GM12878 (cell line): Measurements from ENCODE around the gene RINL. TPM values are rescaled to one million over a fixed set of nuclear protein-coding genes. Genes with fewer than 3 reads are reported as not detected.

Source experiments
- ATAC-seq: fragments of 200-7000 bp; cut with Tn5 transposase; 3 replicates; pipeline ENCODE4 v1.9.1; 2020; ENCODE audit warnings: mild to moderate bottlenecking, moderate library complexity
- BruUV-seq: library from RNA; stranded (reverse); fragments of 400-500 nt; replicated peaks from 2 replicates; lab custom pipeline; 2021; lab: Mats Ljungman, UMichigan
- CTCF ChIA-PET: fragments of 300-600 bp; sonication (Branson Sonifier 250); formaldehyde crosslinking; extraction: SDS; loops from one replicate; lab custom pipeline; 2021; ENCODE audit warnings: inconsistent platforms; lab: Yijun Ruan, JAX
- POLR2A ChIA-PET: fragments of 350-600 bp; formaldehyde crosslinking; extraction: SDS; loops from one replicate; lab custom pipeline; 2021; ENCODE audit warnings: inconsistent platforms; lab: Charles Lee
- RAD21 ChIA-PET: fragments of 300-600 bp; sonication (Branson Sonifier 250); formaldehyde crosslinking; loops from one replicate; lab custom pipeline; 2023; ENCODE audit warnings: antibody characterized with exemption; ENCODE audit not compliant: unreplicated experiment; lab: Charles Lee
- SMC1A ChIA-PET: fragments of 300-600 bp; sonication (Branson Sonifier 250); formaldehyde crosslinking; loops from one replicate; lab custom pipeline; 2023; ENCODE audit not compliant: unreplicated experiment, uncharacterized antibody; lab: Charles Lee
- DNase-seq: peaks from one replicate; pipeline ENCODE4 v3.0.0-alpha.2; 2011; ENCODE audit warnings: low read depth, low spot score
- FAIRE-seq: peaks from 3 replicates; lab custom pipeline; 2011; peaks lifted over from hg19 to GRCh38; lab: Jason Lieb, UNC
- H2AFZ ChIP-seq: 2 replicates; pipeline ENCODE4 v1.6.0; 2011; ENCODE audit warnings: low read depth, low read length, control low read depth; ENCODE audit not compliant: control insufficient read depth
- H3K27ac ChIP-seq: 2 replicates; pipeline ENCODE4 v1.5.1; 2011; ENCODE audit warnings: control low read depth; ENCODE audit not compliant: control insufficient read depth, insufficient read depth
- H3K27me3 ChIP-seq, 2 experiments: replicated peaks in 1 of 2; 2 replicates each; pipeline versions ENCODE4 v1.6.0 to v1.6.1; 2011; ENCODE audit warnings: low read length in 1 of 2; ENCODE audit not compliant: control insufficient read depth in 2 of 2, insufficient read depth in 2 of 2
- H3K36me3 ChIP-seq, 2 experiments: 2 replicates each; pipeline ENCODE4 v1.5.1; 2011; ENCODE audit warnings: low read length in 1 of 2; ENCODE audit not compliant: control insufficient read depth in 2 of 2, insufficient read depth in 2 of 2
- H3K4me1 ChIP-seq: 2 replicates; pipeline ENCODE4 v1.6.1; 2011; ENCODE audit warnings: mild to moderate bottlenecking, low read length, moderate library complexity, mixed read lengths; ENCODE audit not compliant: control insufficient read depth, insufficient read depth
- H3K4me2 ChIP-seq: 2 replicates; pipeline ENCODE4 v1.6.0; 2011; ENCODE audit warnings: control low read depth; ENCODE audit not compliant: control insufficient read depth, insufficient read depth
- H3K4me3 ChIP-seq: fragments of 200-600 bp; sonication (generic); 2 replicates; pipeline ENCODE4 v1.5.1; 2016
- H3K79me2 ChIP-seq: 2 replicates; pipeline ENCODE4 v1.6.0; 2011; ENCODE audit warnings: low read length; ENCODE audit not compliant: control insufficient read depth, insufficient read depth
- H3K9ac ChIP-seq: 2 replicates; pipeline ENCODE4 v1.8.0; 2011; ENCODE audit warnings: low read length, control low read depth, mixed read lengths; ENCODE audit not compliant: control insufficient read depth, insufficient read depth
- H3K9me3 ChIP-seq: replicated peaks from 3 replicates; pipeline ENCODE4 v1.5.1; 2011; ENCODE audit warnings: mild to moderate bottlenecking, low read length; ENCODE audit not compliant: control insufficient read depth, insufficient read depth
- H4K20me1 ChIP-seq: 2 replicates; pipeline ENCODE4 v1.6.0; 2011; ENCODE audit not compliant: control insufficient read depth, insufficient read depth
- CBFB ChIP-seq: IDR thresholded peaks from 2 replicates; pipeline ENCODE4 v1.6.1; 2016; ENCODE audit warnings: antibody characterized with exemption, low read depth
- CBX3 ChIP-seq: fragments of 200-600 bp; sonication (generic); IDR thresholded peaks from 2 replicates; pipeline ENCODE4 v1.6.1; 2016; ENCODE audit warnings: low read depth, borderline replicate concordance
- CHD1 ChIP-seq: IDR thresholded peaks from 2 replicates; pipeline ENCODE4 v1.6.1; 2012; ENCODE audit warnings: low read depth, low read length, improper control_type of control experiment
- CHD4 ChIP-seq: fragments of 200-600 bp; sonication (generic); IDR thresholded peaks from 2 replicates; pipeline ENCODE4 v1.6.1; 2016; ENCODE audit warnings: mild to moderate bottlenecking
- ESRRA ChIP-seq: IDR thresholded peaks from 2 replicates; pipeline ENCODE4 v1.6.1; 2012; ENCODE audit warnings: mild to moderate bottlenecking, low read length, improper control_type of control experiment
- JUND ChIP-seq: IDR thresholded peaks from 2 replicates; pipeline ENCODE4 v1.6.1; 2012; ENCODE audit warnings: low read depth, mild to moderate bottlenecking, low read length, improper control_type of control experiment, moderate library complexity
- MTA2 ChIP-seq: fragments of 450-650 bp; IDR thresholded peaks from 2 replicates; pipeline ENCODE4 v1.6.1; 2016; ENCODE audit warnings: low read depth, mild to moderate bottlenecking, moderate library complexity
- NFXL1 ChIP-seq: fragments of 450-650 bp; IDR thresholded peaks from 2 replicates; pipeline ENCODE4 v1.6.1; 2017; ENCODE audit warnings: antibody characterized with exemption, mild to moderate bottlenecking, borderline replicate concordance
- NFYB ChIP-seq: IDR thresholded peaks from 2 replicates; pipeline ENCODE4 v1.6.1; 2011; ENCODE audit warnings: low read depth, mild to moderate bottlenecking, low read length, improper control_type of control experiment, moderate library complexity; ENCODE audit not compliant: insufficient read depth
- NR2F1 ChIP-seq: fragments of 450-650 bp; conservative IDR thresholded peaks from 2 replicates; pipeline ENCODE4 v1.6.1; 2017; ENCODE audit warnings: mild to moderate bottlenecking
- RCOR1 ChIP-seq: conservative IDR thresholded peaks from 2 replicates; pipeline ENCODE4 v1.6.1; 2012; ENCODE audit warnings: low read depth, low read length, improper control_type of control experiment
- RELA ChIP-seq: fragments of 450-650 bp; IDR thresholded peaks from 2 replicates; pipeline ENCODE4 v1.8.0; 2014; ENCODE audit warnings: borderline replicate concordance; ENCODE audit not compliant: partially characterized antibody
- RFX5 ChIP-seq: IDR thresholded peaks from 2 replicates; pipeline ENCODE4 v1.6.1; 2011; ENCODE audit warnings: low read depth, low read length, improper control_type of control experiment
- RUNX3 ChIP-seq: IDR thresholded peaks from 2 replicates; pipeline ENCODE4 v1.6.1; 2012; ENCODE audit warnings: low read length, inconsistent platforms
- ZNF207 ChIP-seq: fragments of 450-650 bp; IDR thresholded peaks from 2 replicates; pipeline ENCODE4 v1.6.1; 2014; ENCODE audit warnings: antibody characterized with exemption, mild to moderate bottlenecking, borderline replicate concordance
- ZNF274 ChIP-seq: IDR thresholded peaks from one replicate; pipeline ENCODE4 v1.8.0; 2011; ENCODE audit not compliant: insufficient read length, insufficient read depth
- WGBS: methylation state at CpG from one replicate; pipeline ENCODE4 v1.1.6; 2016; ENCODE audit warnings: low lambda C conversion rate; ENCODE audit not compliant: insufficient replicate concordance, insufficient coverage; ENCODE audit errors: missing lambda C conversion rate; 5-methylcytosine and 5-hydroxymethylcytosine counted together
- in situ Hi-C: fragments of 300-500 bp; cut with MboI; formaldehyde crosslinking; loops from 9 replicates; pipeline ENCODE4 v1.14.3; 2018; ENCODE audit warnings: mixed read lengths
- intact Hi-C: fragments of 100-400 bp; cut with micrococcal nuclease; formaldehyde crosslinking; loops from one replicate; pipeline ENCODE4 v1.14.2; 2022; ENCODE audit not compliant: unreplicated experiment
- polyA plus RNA-seq, 11 experiments: library from polyadenylated mRNA; depleted of rRNA in 4 of 11; unstranded in 6 of 11; stranded (reverse) in 5 of 11; fragments of >200 nt; fragmentation: Nextera tagmentation in 4 of 11; fragmentation: Illumina TruSeq in 1 of 11; extraction: Ambion mirVana in 4 of 11; extraction: Trizol in 1 of 11; gene quantifications; 1 replicate in 1 of 11; 2 replicates in 10 of 11; pipeline versions ENCODE4 v1.2.1 to v1.2.3, GENCODE V29; 2011 to 2016; ENCODE audit warnings: inconsistent platforms in 2 of 11, missing spikeins in 2 of 11, low read depth in 1 of 11
- total RNA-seq, 4 experiments: library from RNA; depleted of rRNA in 3 of 4; stranded (reverse); fragments of >200 nt in 3 of 4; fragmentation: Illumina TruSeq in 1 of 4; extraction: Trizol in 1 of 4; gene quantifications; 2 replicates each; pipeline versions ENCODE4 v1.2.1 to v1.2.3, GENCODE V29; 2013 to 2021
- TF ChIP-seq, protein P1 (sequence below): fragments of 450-650 bp; IDR thresholded peaks from 2 replicates; pipeline ENCODE4 v1.6.1; 2016; ENCODE audit warnings: mild to moderate bottlenecking, moderate library complexity, borderline replicate concordance
- TF ChIP-seq, protein P2 (sequence below): IDR thresholded peaks from 2 replicates; pipeline ENCODE4 v1.6.1; 2012; ENCODE audit warnings: low read depth, low read length, improper control_type of control experiment

Gene RINL
- total and polyA plus RNA-seq, 10 of the 15 experiments (the other 5 are each of a cell fraction or from before 2014, with no cell fraction given): 14.5 to 64.2 (median 47.6) TPM

DNA sequence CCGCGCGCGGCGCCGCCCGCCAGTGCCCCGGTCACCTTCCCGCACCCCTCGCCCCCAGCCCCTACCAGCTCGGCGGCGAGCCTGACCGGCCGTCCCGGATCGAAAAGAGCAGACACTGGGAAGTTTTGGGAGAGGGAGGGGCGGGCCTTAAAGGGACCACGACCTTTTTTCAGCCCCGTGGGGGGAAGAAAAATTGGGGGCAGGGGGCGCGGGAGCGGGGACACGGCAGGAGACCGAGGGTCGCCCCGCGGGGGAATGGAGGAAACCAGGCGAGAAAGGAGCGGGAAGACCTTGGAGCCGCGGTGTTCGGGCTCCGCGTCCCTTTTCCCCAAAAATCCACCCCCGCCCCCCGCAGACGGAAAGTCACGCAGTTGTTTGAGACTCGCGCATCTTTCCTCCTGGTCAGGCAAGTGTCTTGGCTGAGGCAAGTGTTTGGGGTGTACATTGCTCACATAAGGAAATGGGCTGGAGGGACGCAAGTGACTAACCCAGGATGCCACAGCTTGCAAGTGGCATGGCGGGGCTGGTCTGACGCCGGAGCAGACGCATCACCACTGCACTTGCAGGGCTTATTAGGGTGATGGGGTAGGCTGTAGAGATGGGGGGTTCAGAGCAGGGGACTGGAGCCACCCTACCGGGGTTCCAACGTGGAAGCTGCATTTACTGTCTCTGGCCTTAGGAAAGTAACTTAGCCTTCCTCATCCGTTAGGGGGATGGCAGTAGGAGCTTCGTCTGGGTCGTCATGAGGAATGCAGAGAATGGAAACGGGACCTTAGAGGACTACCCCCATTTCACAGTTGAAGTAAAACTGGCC, 25.6 kb downstream of the RINL start:
- RAD21 ChIA-PET: interaction anchor here (0.7 to 3.6 kb wide), 10 partner anchors 8 to 309 kb away, joined by 3 to 47 read pairs (median 4); partner anchors contain the start of genes ACTN4, ECH1 and RINL
- intact Hi-C loops (no loop called here), in situ Hi-C loops (no loop called here)
- ATAC-seq (0 out of 3 replicates have a peak, but pooled peaks have one; percentile 0), DNase-seq (no peak), FAIRE-seq (peak; percentile 75)
- H3K4me2 ChIP-seq: peak overlapping the region; percentile 77
- WGBS: 2% methylated on average over 41 of the region's 52 CpGs
- H3K27me3 ChIP-seq: no peaks in the 10 kb centered on the region
- SMC1A ChIA-PET: interaction anchor here (1.0 to 4.5 kb wide), 9 partner anchors 10 to 234 kb away, joined by 3 to 44 read pairs (median 6); partner anchors contain the start of genes EIF3K and RINL
- POLR2A ChIA-PET: interaction anchor here (0.6 to 4.4 kb wide), 10 partner anchors 13 to 236 kb away, joined by 3 to 144 read pairs (median 4); partner anchors contain the start of genes ACTN4, ECH1, NFKBIB and SIRT2
- peak overlapping the region; percentile 70 for H2AFZ ChIP-seq
- H3K9ac ChIP-seq: peak overlapping the region; percentile 92
- peak overlapping the region; percentile 91 for H3K27ac ChIP-seq
- H3K9me3 ChIP-seq: no peaks in the 10 kb centered on the region
- H4K20me1 ChIP-seq: peaks cover 3% of the 10 kb centered on the region; the same call in 1 of the 2 replicates
- H3K4me3 ChIP-seq: peak overlapping the region; percentile 96
- CTCF ChIA-PET: interaction anchor here (0.6 to 2.5 kb wide), 11 partner anchors 11 to 621 kb away, joined by 3 to 21 read pairs (median 8); partner anchors contain the start of genes ECH1, FAM98C, MRPS12 and NFKBIB
- peaks cover 22% of the 10 kb centered on the region for H3K79me2 ChIP-seq
- BruUV-seq: no TSS peak
- peaks cover 18% of the 10 kb centered on the region for H3K4me1 ChIP-seq
- H3K36me3 ChIP-seq: peaks cover 0 to 3% of the 10 kb centered on the region in 2 experiments; a peak in 3 of 4 replicates
- TF ChIP-seq NFXL1 (no peak), NR2F1 (peak; percentile 8; the same call in 1 of the 2 replicates), RCOR1 (no peak), RELA (no peak), ESRRA (no peak), CBX3 (no peak), ZNF207 (no peak), RUNX3 (no peak), CHD4 (no peak), MTA2 (peak; percentile 40; the same call in 1 of the 2 replicates), CHD1 (no peak), NFYB (no peak), JUND (no peak), RFX5 (no peak), CBFB (0 out of 2 replicates have a peak, but pooled peaks have one; percentile 29), ZNF274 (no peak)
- TF ChIP-seq, protein P1, sequence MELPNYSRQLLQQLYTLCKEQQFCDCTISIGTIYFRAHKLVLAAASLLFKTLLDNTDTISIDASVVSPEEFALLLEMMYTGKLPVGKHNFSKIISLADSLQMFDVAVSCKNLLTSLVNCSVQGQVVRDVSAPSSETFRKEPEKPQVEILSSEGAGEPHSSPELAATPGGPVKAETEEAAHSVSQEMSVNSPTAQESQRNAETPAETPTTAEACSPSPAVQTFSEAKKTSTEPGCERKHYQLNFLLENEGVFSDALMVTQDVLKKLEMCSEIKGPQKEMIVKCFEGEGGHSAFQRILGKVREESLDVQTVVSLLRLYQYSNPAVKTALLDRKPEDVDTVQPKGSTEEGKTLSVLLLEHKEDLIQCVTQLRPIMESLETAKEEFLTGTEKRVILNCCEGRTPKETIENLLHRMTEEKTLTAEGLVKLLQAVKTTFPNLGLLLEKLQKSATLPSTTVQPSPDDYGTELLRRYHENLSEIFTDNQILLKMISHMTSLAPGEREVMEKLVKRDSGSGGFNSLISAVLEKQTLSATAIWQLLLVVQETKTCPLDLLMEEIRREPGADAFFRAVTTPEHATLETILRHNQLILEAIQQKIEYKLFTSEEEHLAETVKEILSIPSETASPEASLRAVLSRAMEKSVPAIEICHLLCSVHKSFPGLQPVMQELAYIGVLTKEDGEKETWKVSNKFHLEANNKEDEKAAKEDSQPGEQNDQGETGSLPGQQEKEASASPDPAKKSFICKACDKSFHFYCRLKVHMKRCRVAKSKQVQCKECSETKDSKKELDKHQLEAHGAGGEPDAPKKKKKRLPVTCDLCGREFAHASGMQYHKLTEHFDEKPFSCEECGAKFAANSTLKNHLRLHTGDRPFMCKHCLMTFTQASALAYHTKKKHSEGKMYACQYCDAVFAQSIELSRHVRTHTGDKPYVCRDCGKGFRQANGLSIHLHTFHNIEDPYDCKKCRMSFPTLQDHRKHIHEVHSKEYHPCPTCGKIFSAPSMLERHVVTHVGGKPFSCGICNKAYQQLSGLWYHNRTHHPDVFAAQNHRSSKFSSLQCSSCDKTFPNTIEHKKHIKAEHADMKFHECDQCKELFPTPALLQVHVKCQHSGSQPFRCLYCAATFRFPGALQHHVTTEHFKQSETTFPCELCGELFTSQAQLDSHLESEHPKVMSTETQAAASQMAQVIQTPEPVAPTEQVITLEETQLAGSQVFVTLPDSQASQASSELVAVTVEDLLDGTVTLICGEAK: no peak
- TF ChIP-seq, protein P2, sequence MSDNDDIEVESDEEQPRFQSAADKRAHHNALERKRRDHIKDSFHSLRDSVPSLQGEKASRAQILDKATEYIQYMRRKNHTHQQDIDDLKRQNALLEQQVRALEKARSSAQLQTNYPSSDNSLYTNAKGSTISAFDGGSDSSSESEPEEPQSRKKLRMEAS: peak; percentile 34; the same call in 1 of the 2 replicates
